Heart left ventricle (tissue), 13 donors: ENCODE data around the gene CALR3.

Experiments used
- POLR2A ChIP-seq, 2 donors: fragments of 450-650 bp; IDR thresholded peaks; one replicate each; pipeline ENCODE4 v1.6.1; 2017; ENCODE audit warnings: antibody characterized with exemption in 2 of 2, mild to moderate bottlenecking in 2 of 2, moderate library complexity in 2 of 2
- TF ChIP-seq, protein P1 (sequence below), 12 donors: fragments of 200-600 bp; sonication (generic) in 4 of 12; IDR thresholded peaks; one replicate each; pipeline versions ENCODE4 v1.5.0 to v1.8.0; 2018 to 2022; ENCODE audit warnings: antibody characterized with exemption in 12 of 12, mild to moderate bottlenecking in 5 of 12
- donor health status: ischemic (EF 13 %, LVEDD 7.1; RV severe dilation, severe dysfunction).
- donor health status: DM: no; HTN: yes; CAD: no.
- donor health status: DM: no; HTN: no; CAD: no.
- donor health status: ischemic (EF 25% LVEDD 6.9; RV normal size, moderate dysfunction).
- donor health status: ischemic (EF 25% LVEDD 5.7; RV mildly dilated, moderate dysfunction).
- donor health status: ischemic (EF 35%, LVEDD 5.7; RV mildly dilated, moderate dysfunction).
- donor health status: nonischemic (EF 11% LVEDD 7.7; RV severe dilation, severe dysfunction).
- donor health status: DM: yes; HTN: yes; CAD: no.
- donor health status: PGD.
- donor health status: ischemic (EF 29% LVEDD 5.4; RV normal size, mild dysfunction).
- donor health status: nonischemic (EF 23%, LVEDD 6.1; RV moderate dilation, normal function).

DNA sequence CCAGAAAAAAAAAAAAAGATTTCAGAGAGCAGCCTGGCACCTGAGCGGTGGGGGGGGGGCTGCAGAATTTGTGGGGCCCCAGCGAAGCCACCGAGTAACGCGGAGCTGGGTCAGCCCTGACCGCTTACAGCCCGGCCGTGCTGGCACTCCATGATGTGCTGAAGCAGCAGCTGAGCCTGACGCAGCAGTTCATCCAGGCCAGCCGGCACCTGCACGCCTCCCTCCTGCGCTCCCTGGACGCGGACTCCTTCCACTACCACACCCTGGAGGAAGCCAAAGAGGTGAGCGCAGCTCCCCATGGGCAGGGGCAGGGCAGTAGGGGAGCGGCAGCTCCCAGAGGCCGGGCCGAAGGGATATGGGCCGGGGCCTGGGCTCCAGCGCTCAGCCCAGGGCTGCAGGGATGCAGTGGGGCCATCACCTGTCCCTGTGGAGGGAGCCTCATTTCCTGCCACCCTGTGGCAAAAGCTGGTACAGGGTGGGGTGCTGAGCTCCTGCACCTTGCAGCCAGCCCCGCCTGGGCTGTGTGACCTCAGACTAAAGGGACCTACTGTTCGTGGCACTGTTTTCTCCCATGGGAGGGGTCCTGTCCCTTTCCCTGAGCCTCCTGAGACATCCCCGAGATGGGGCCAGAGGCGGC is 18.5 kb upstream of the CALR3 start:
- TF ChIP-seq, protein P1, sequence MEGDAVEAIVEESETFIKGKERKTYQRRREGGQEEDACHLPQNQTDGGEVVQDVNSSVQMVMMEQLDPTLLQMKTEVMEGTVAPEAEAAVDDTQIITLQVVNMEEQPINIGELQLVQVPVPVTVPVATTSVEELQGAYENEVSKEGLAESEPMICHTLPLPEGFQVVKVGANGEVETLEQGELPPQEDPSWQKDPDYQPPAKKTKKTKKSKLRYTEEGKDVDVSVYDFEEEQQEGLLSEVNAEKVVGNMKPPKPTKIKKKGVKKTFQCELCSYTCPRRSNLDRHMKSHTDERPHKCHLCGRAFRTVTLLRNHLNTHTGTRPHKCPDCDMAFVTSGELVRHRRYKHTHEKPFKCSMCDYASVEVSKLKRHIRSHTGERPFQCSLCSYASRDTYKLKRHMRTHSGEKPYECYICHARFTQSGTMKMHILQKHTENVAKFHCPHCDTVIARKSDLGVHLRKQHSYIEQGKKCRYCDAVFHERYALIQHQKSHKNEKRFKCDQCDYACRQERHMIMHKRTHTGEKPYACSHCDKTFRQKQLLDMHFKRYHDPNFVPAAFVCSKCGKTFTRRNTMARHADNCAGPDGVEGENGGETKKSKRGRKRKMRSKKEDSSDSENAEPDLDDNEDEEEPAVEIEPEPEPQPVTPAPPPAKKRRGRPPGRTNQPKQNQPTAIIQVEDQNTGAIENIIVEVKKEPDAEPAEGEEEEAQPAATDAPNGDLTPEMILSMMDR (IDR thresholded peaks at IDR 0.05), result no peak
- no peak for TF ChIP-seq POLR2A (IDR thresholded peaks at IDR 0.05)
